Mammary epithelial cell (primary cell): Measurements from ENCODE around the gene ZMYM2.

Source experiments
- EZH2 ChIP-seq: IDR thresholded peaks from 2 replicates; pipeline ENCODE4 v1.6.1; 2012; ENCODE audit warnings: low read length, inconsistent platforms, borderline replicate concordance
- TF ChIP-seq, protein P1 (sequence below), 2 donors: IDR thresholded peaks in 1 of 2; conservative IDR thresholded peaks in 1 of 2; 2 replicates each; pipeline ENCODE4 v1.5.1; 2011 to 2012; ENCODE audit warnings: inconsistent platforms in 2 of 2, low read length in 2 of 2, mild to moderate bottlenecking in 2 of 2, control low read depth in 1 of 2, low read depth in 1 of 2; ENCODE audit not compliant: insufficient read depth in 1 of 2; ENCODE audit errors: extremely low read depth in 1 of 2

DNA sequence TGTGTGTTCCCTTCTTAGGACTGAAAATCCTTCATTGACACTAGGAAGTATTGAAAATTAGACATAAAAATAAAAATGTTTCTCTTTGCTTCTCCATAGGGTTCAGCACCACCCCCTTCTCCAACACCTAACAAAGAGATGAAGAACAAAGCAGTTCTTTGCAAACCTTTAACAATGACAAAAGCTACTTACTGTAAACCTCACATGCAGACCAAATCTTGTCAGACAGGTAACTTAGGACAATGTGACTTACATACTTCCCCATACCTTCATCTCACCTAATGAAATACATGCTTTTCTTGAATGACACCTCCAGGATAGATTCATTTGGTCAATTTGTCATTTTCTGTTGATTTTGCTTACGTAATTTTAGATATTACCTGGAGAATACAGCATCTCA lies 99.9 kb downstream of the ZMYM2 start:
- TF ChIP-seq, protein P1, sequence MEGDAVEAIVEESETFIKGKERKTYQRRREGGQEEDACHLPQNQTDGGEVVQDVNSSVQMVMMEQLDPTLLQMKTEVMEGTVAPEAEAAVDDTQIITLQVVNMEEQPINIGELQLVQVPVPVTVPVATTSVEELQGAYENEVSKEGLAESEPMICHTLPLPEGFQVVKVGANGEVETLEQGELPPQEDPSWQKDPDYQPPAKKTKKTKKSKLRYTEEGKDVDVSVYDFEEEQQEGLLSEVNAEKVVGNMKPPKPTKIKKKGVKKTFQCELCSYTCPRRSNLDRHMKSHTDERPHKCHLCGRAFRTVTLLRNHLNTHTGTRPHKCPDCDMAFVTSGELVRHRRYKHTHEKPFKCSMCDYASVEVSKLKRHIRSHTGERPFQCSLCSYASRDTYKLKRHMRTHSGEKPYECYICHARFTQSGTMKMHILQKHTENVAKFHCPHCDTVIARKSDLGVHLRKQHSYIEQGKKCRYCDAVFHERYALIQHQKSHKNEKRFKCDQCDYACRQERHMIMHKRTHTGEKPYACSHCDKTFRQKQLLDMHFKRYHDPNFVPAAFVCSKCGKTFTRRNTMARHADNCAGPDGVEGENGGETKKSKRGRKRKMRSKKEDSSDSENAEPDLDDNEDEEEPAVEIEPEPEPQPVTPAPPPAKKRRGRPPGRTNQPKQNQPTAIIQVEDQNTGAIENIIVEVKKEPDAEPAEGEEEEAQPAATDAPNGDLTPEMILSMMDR (conservative IDR thresholded peaks at IDR 0.05 in 1 of 2, IDR thresholded peaks at IDR 0.05 in 1 of 2; ENCODE audit: extremely low read depth in 1 of 2, insufficient read depth in 1 of 2, low read depth in 1 of 2, low read length in 2 of 2) = no peak
- no peak for TF ChIP-seq EZH2
